NCI-H2029 (cell line): ENCODE results near the gene RTN4RL1.
"Not testable (repeated sequence)": the region's sequence is repeated elsewhere in the genome, so short reads cannot be mapped to it uniquely, and the experiment has no call there.

Experiments
- DNase-seq: peaks from one replicate; lab custom pipeline; 2025; lab: John Stamatoyannopoulos, UW

The RTN4RL1 gene

DNA sequence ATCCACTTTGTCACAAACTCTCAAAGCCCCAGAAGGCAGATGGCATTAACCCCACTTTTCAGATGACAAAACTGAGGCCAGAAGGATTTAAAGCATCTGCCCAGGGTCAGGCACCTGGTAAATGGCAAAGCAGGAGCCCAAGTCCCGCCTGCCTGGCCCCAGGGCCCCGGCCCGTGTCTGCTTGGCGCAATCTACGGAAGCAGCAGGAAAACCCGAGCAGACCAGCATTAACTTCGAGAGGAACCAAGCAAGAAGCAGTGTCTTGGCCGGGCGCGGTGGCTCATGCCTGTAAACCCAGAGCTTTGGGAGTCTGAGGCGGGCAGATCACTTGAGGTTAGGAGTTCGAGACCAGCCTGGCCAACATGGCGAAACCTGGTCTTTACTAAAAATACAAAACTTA, 21.6 kb downstream of the RTN4RL1 start:
- no peak for DNase-seq

DNA sequence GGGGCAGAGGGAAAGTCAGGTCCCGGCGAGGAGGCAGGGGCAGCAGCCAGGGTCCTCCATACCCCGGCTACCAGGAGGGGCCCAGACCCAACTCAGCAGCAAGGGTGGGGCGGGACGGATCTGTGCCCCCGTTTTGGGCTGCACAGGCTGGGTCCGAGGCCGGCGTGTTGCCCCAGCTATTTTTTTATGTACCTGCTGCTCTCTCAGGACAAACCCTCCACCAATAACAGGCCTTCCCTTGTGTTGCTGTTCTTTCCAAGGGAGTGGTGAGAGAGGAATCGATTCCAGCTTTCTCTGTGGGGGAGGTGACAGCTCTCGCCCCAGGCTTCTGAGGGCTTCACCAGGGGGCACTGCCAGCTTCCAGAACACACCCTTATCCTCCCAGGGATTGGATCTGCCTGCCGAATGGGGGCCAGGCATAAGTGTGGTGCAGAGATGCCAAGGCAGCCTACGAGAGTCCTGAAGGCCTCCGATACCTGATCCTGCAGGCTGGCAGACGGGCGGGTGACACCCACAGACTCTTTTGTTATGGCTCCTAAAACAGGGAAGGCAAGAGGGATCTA, 22.3 kb downstream of the RTN4RL1 start:
- DNase-seq: no peak

DNA sequence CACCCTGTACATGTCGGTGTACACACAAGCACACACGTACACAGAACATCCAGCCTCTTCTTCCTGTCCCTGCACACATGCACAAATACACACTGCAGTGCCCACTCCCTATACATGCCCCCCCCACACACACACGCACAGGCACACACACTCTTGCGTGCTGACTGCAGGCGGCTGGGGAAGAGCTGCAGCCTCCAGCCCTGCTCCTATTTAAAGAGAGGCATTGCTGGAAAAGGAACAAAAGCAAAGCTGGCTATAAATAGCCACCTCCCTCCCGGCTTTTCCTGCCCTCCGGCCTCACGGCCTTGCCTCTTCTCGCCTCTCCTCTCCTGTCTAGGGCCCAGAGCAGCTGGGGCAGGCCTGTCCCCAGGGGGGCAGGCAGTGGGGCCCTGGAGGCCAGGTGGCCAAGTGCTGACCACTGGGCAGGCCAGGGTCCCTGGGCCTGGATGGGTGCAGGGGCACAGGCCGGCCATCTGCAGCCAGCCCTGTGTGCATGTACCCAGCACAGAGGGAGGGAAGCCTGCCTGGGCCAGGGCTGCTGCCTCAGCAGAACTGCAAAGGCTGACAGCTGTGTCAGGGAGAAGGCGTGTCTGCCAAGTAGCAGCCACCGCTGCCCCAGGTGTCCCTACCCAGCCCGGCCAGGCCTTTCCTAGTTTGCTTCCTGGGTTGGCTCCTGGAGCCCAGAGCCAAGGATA, 25.4 kb downstream of the RTN4RL1 start:
- peak; percentile 41 for DNase-seq

DNA sequence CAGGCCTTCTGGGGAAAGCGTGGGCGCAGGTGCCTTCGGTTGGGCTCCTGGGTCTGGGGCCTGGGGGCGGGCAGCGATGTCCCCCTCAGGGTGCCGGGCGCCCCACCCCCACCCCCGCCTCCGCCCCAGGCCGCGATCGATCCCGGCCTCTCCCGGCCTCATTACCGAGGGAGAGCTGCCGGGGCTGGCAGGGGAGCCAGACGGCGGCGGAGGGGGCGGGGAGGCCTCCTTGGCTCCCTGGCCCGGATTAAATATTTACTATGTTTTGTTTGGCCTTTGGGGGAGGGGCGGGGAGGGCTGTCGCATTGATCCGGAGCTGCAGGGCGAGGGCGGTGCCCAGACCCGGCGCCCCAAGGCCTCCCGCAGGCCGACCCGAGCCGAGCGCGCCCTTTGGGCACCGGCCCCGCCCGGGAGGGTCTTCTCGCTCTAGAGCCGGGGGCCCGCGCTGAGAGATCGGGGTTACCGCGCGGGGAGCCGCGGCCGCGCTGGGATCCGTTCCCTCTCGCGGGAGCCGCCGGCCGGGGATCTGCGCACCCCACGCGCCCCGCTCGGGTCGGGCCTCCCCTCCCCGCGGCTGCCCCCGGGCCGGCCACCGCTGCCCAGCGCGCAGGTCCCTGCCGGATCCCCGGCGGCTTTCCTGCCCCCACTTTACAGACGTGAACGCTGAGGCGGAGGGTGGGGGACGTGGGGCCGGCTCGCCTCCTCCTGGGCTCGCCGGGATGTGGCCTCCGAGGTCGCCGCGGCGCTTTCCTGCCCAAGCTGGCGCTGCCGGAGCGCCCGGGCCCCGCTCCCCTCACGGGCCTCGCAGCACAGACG, 27.0 kb downstream of the RTN4RL1 start:
- DNase-seq: peak; percentile 26

DNA sequence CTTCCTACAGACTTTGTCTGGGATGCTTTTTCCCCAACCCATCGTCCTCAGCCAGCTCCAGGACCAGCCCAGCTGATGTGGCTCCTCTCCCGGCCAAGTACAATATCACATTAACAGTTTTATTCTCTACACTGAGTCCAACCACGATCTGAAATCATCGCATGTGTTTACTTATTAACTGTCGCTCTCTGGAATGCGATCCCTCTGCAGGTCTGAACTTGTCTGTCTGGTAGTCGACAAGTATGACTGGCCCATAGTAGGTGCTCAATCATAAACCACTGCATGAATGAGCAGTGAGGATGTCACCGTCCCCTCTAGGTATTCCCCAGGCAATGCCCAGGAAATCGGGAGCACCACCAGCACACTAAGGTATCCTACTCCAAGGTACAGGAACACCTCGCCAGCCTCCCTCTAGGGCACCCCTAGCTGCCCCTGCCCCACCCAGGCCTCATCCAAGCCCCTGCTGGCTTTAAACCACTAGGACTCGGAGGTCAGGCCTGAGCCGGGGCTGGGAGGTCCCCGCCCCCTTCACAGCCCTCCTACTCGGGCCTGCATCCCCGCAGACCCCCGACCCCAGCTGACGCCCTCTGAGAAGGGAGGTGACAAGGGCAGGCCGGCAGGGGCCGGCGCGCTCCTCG, 27.7 kb downstream of the RTN4RL1 start:
- no peak for DNase-seq

DNA sequence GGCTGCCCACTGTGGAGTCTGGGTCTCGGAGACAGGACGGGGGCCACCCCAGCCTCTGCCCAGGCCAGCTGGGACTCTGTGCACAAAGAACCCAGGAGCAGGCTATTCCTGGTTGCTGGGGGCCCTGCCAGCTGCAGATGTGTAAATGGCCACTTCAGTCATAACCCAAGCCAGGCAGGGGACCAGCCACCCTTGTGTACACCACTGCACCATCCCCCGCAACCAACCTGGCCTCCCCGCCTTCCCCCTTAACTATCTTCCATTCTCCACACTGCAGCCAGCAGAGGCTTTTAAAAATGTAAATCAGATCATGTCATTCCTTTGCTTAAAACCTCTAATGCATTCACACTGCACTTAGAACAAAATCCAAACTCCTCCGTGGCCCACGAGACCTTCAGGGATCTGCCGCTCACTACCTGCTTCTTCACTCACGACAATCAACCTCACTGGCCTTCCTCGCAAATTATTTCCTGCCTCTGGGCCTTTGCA, 28.3 kb downstream of the RTN4RL1 start:
- no peak for DNase-seq

DNA sequence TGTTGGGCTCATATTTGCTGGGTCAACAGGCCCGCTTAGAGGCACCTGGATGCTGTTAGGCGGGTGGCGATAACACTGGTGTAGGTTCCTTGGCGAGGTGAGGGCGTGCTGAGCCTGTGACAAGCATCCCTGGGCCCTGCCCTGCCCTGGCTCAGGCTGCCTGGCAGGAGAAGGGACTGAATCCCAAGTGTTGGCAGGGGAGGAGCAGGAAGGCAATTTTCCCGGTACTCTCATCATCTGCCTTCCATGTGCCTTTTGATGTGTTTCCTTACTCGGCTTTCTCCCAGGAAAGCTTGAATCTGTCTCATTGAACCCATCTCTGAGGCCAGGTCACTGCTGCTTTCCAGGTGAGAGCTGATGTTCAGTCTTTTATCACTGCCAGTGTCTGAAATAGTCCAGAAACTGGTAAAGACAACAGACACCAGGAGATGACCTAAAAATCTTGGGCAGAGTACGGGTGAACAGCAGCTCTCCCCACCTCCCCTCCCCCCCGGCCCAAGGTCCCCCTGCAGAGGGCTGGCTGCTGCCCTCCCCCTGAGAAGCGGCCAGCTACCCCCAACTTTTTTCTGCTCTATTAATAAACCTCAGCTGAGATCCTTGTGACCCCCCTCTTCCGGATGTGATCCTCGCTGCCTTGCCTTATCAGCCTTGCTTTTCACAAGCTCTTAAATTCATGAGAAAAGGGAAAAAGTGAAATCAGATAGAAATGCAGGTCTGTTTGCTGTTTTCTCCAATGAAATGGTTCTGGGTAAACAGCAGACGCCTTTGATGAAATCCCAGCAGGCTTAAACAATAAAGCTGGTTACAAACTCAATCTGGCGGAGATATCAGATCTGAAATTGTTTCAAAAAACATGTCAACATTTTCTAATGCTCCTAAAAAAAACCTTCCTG, 29.0 kb downstream of the RTN4RL1 start:
- DNase-seq: no peak

DNA sequence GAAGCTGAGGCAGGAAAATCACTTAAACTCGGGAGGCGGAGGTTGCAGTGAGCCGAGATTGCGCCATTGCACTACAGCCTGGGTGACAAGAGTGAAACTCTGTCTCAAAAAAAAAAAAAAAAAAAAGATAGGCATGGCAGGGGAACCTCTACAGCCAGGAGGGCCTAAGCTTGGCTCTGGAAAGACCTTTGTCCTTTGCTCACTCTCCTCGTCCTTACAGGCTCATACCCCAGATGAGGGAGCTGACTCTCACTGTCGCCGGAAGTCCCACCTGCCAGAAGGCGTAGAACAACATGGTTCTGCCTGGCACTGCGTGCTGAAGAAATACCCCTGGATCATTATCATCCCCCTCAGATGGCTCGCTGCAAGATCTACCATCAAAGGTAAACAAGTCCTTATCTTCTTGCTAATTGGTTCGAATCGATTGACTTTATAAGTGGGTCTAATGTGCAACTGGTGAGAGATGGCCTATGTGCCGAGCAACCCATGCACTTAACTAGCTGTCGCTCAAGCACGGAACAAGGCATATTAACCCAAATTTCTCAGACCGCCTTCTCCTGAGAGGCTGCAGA, 29.7 kb downstream of the RTN4RL1 start:
- no peak for DNase-seq

DNA sequence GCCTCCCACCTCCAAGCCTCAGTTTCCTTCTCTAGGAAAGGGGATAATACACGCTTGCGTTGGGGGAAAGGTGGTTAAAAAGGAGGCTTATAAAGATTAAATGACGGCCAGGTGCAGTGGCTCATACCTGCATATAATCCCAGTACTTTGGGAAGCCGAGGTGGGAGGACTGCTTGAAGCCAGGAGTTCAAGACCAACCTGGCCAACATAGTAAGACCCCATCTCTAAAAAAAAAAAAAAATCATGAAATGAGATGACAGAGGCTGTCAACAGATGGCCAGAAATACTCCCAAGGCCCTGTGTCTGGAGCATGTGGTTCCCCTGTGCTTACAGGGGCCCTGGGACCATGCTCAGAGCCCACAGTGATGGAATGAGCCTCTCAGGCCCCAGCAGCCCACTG, 30.4 kb downstream of the RTN4RL1 start:
- DNase-seq: no peak

DNA sequence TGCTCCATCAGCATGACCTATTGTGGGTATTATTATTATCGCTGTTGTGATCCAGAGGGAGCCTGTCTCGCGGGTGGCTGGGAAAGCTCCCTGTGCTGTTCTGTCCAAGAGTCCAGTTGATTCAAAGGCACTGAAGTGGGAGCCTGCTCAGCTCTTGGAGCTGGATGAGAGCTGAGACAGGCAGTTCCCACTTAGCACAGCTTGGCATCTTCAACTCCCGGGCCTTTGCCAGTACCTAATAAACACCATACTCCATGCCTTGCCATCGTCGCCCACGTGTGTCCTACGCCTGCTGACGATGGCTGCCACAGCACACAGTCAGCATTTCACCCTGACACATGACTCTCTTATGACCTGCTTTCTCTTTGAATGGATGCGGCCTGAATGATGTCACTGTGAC, 32.6 kb downstream of the RTN4RL1 start:
- DNase-seq: no peak

DNA sequence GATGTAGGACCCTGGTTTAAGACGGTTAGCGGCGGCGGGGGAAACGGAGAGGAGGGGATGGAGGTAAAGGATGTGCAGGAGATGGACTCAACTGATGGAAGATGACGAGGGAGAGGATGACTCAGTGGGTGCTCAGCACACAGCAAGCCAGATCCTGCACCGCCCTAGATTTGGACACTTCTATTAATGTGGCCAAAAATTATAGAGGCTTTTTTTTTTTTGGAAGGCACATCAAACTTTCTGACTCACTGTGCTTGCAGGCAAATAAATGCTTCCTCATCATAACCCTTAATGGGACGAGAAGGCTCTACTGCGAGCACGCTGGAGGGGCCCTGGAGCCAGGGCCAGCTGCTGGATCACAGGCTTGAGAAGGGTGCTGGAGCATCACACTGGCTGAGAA, 36.0 kb downstream of the RTN4RL1 start:
- DNase-seq: no peak

DNA sequence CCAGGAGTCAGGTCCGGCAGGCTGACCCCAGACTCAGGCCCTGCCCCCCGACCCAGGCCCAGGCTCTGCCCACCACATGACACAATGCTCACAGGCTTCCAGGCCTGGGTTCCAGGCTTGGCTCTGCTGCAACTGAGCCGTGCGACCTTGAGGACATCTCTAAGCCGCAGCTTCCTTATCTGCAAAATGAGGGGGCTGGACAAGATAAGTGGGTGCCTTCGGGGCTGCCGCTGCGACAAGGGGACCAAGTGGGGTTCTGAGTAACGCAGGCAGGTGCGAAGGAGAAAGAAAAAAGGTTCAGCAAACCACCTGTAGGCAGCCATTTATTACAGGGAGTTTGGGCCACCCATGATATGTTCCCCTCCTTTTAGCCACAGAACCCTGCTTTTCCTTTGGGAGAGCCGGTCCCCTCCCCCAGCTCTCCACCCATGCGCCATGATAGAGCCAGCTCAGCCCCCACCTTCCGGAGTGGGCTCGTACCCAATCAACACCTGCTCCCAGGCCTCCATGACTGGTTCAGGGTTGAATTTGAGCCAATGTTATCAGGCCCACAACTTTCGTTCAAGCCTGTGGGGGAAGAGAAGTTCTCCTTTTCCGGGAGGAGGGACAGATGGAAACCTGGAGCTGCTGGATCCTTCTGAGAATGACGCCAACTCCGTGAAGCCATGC, 38.2 kb downstream of the RTN4RL1 start:
- no peak for DNase-seq

DNA sequence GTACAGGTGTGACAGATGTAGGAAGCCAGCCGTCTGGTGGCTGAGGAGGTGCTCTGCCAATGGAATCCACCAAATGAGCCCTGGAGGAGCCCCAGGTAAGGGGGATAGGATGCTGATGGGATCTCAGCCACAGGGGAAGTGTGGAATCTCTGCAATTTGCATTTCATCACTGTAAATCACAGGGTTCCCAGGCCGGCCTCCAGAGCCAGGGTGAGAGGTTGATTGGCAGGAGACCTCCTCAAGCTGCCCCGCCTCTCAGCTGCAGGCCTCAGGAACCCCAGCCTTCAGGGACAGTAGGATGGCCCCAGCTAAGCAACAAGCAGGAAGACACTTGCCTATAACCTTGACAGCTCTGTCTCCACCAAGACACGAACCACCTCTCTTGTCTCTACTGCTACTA, 39.4 kb downstream of the RTN4RL1 start:
- DNase-seq: no peak

DNA sequence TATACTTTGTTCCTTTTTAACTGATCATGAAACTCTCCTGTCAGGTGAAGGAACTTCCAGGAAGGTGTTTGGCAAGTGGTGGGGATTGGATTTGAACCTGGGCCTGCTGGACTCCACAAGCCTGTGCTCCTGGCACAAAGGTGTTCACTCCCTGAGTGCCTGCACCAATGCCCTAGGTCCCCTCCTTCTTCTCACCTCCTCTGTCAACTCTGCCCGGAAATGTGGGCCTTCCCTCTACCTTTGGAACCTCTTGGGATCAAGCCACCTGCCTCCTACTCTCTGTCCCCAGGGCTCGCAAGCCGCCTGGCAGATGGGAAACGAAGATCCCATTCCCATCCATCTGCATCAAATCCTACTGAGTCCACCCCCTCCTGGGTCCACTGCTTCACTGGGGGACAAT, 40.0 kb downstream of the RTN4RL1 start:
- no peak for DNase-seq

DNA sequence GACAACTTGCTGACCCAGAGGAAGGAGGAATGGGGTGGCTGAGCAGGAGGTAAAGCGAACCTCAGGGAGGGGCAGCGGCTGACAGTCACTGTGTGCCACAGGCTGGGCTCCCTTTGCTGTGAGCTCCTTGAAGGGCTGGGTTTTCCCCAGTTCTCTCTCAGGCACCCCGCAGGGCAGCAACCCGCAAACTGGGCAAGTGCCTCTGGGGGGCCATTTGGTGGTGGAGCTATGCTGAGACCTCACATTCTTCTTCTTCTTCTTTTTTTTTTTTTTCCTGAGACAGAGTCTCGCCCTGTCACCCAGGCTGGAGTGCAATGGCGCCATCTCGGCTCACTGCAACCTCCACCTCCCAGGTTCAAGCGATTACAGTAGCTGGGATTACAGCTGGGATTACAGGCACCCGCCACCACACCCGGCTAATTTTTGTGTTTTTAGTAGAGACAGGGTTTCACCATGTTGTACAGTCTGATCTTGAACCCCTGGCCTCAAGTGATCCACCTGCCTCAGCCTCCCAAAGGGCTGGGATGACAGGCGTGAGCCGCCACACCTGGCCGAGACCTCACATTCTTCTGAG, 42.3 kb downstream of the RTN4RL1 start:
- DNase-seq: not testable (repeated sequence)

DNA sequence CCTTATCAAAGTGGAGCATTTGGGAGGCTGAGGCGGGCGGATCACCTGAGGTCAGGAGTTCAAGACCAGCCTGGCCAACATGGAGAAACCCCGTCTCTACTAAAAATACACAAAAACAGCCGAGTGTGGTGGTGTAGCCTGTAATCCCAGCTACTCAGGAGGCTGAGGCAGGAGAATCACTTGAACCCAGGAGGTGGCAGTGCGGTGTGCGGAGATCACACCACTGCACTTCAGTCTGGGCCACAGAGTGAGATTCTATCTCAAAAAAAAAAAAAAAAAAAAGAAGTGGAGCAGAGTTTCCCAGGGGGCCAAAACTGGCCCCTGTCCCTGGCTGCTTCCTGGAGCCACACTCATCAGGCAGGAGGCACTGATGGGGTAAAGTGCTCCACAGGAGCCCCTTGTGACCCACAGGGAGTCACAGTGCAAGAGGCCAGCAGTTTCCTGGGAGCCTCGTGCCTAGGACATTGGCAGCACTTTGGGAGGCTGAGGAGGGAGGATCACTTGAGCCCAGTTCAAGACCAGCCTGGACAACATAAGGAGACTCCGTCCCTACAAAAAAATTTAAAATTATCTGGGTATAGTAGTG, 44.4 kb downstream of the RTN4RL1 start:
- DNase-seq: no peak

DNA sequence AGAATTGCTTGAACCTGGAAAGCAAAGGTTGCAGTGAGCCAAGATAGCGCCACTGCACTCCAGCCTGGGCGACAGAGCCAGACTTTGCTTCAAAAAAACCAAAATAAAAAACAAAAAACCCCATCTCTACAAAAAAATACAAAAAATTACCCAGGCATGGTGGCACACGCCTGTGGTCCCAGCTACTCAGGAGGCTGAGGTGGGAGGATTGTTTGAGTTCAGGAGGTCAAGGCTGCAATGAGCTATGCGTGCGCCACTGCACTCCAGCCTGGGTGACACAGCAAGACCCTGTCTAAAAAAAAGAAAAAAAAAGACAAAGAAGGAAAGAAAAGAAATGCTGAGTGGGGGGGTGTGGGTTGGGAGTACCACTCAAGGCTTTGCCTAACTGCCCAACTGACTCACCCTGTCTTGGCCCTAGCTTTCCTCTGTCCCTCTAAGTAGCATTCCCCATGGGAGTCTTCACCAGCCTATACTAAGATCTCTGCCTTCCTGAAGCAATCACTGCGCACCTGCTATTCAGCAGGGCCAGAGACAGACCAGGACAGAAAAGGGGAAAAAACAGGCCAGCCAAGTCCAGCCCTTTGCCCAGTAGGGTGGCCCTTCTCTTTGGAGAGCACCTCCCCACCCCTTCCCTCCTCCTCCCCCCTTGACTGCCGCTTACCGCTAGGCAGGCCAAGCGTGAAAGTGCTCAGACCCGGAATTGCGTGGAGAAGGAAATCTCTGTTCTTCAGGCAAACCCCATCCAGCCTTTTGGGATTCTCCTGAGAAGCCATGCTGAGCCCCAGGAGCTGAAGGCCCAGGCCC, 45.8 kb downstream of the RTN4RL1 start:
- no peak for DNase-seq

DNA sequence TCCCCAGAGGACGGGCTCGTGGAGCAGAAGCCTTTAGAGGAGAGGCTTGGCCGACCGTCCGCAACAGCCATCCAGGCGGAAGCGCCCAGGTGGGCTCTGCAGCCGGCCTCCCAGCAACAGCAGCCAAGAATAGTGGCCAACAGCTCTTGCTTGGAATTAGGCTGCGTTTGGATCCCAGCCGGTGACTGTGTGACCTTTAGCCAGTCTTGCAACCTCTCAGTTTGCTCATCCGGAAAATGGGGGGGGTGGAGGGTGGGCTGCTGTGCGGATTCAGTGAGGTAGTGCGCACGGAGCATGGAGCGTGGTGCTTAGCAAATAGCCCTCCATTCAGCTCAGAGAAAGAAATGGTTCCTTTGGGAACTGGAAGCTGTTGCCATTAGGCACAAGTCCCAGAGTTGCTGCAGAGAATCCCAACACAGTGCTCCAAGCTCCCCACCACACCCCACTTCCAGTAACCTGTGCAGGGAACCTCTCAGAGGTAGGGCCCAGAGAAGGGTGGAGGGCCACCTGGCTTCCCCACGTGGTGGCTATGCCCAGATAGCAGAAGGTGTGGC, 46.7 kb downstream of the RTN4RL1 start:
- DNase-seq: no peak
